Retinal pigment epithelial cell (primary cell): ENCODE measurements around the gene STRIP1.

ENCODE experiments used
- DNase-seq: peaks from one replicate; pipeline ENCODE4 v3.0.0-alpha.2; 2010; ENCODE audit warnings: low read depth
- H3K4me3 ChIP-seq: 2 replicates; pipeline ENCODE4 v1.5.1; 2011; ENCODE audit warnings: mild to moderate bottlenecking, low read length, control low read depth, moderate library complexity
- CTCF ChIP-seq: conservative IDR thresholded peaks from 2 replicates; pipeline ENCODE4 v1.5.1; 2011; ENCODE audit warnings: low read depth, low read length, control low read depth, inconsistent platforms

The STRIP1 gene

DNA sequence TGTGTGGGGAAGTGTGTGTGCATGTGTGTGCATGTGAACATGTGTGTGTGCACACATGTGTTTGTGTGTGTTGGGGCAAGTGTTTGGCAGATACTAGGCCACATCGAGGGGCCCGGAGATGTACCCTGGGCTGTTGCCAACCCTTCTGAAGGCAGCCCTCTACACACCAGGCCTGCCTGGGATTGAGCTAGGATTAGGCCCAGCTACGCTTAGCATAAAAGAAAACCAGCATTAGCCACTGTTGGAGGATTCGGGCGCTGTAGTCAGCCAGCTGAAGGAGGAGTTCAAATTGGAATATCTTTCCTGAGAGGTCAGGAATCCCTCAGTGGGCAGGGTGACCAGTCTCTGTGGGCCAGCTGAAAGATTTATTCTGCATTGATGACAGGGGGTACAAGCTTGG, 46.6 kb downstream of the STRIP1 start:
- DNase-seq: no peak
- no peak overlapping the region for H3K4me3 ChIP-seq
- no peak for TF ChIP-seq CTCF

- no peak overlapping the region for H3K4me3 ChIP-seq
- no peak for DNase-seq
- TF ChIP-seq CTCF: no peak
Measured at GRCh38 chr1:110082477-110082876, 48.1 kb downstream of the STRIP1 start.

GRCh38 chr1:110083061-110083865, 48.8 kb downstream of the STRIP1 start:
- no peak overlapping the region for H3K4me3 ChIP-seq
- DNase-seq: no peak
- TF ChIP-seq CTCF: no peak

DNA sequence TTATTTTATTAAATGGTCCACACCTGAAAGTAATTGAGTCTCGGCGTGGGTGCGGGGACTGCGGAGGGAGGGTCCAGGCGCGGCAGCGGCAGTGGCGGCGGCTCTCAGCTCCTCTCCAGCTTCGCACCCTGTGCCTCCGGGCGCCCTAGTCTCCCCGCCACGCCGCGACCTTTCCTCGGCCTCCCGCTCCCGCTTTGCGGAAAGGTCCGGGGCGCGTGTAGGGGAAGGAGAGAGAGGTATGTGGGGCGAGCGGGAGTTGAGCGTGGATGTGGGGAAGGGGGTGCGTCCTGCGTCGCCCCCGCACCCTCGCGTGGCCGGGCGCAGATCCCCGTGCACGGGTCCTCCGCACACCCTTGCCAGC, 49.4 kb downstream of the STRIP1 start:
- no peak for TF ChIP-seq CTCF
- DNase-seq: no peak
- no peak overlapping the region for H3K4me3 ChIP-seq

DNA sequence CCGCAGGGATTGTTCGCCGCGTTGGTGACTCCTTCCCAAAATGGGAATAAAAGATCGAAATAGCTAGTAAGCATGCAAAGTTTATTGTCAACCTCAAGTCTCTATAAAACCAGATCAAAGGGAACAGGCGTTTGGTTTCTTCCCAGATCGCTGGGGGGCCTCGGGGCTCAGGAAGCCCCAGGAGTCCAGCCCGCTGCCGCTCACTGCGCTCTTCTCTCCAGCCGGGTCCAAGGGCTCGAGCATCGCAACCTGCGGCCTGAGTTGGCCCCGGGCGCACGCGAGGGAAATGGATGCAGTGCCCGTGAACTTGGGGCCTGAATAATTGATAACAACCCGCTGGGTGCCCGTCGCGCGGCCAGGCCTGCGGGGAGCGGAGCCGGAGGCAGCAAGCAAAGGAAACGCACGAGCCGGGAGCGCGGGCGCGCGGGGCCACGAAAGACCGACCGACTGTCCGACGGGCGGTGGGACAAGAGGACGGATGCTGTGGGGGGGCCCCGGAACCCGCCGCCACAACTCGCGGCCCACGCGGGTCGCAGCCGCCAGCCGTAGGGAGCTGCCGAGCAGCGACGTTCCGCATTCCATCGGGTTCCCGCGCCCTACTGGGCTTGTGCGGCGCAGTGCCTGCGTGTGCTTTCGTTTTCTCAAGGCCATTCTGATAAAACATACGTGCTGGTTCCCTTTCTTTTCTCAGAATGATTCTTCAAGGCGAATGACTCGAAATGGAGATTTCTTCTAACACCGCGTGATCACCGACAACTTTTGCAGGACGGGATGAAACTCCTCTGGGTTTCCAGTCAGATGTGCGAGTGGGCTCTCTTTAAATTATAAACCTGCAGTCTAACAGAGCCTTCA, 50.0 kb downstream of the STRIP1 start:
- H3K4me3 ChIP-seq: no peak overlapping the region
- no peak for TF ChIP-seq CTCF
- no peak for DNase-seq

DNA sequence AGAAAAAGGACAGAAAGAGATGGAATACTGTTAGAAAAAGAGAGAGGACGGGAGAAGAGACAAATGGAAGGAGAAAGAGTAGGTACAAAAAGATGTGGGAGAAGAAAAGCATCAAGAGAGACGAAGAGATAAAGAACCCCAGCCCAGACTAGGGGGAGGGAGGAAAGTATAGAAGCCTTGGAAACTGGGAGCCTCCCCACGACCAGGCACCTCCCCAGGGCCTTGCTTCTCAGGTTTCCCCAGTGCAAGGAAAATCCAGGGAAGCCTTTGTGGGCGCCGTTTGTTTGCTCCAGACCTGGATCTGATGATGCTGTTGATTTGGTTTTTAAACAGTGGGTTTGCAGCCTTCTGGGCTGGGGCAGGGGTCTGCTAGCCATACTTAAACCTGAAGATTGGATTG, 51.2 kb downstream of the STRIP1 start:
- no peak overlapping the region for H3K4me3 ChIP-seq
- no peak for TF ChIP-seq CTCF
- DNase-seq: no peak
